Left lung (tissue), 10 donors: ENCODE results near the gene PARVG. TPM values are rescaled to one million over a fixed set of nuclear protein-coding genes. Genes with fewer than 3 reads are reported as not detected.

Source experiments
- ATAC-seq: fragments of 200-7000 bp; cut with Tn5 transposase; one replicate; pipeline ENCODE4 v1.9.1; 2020; ENCODE audit warnings: moderate library complexity
- DNase-seq, 4 donors: peaks; one replicate each; pipeline ENCODE4 v3.0.0-alpha.2; 2013 to 2020
- H3K27ac ChIP-seq, 2 donors: fragments of 200-600 bp; sonication (generic) in 1 of 2; one replicate each; pipeline versions ENCODE4 v1.5.0 to v1.8.0; 2020 to 2021
- H3K27me3 ChIP-seq, 2 donors: fragments of 200-600 bp; sonication (generic) in 1 of 2; one replicate each; pipeline versions ENCODE4 v1.5.0 to v1.8.0; 2020 to 2021
- H3K36me3 ChIP-seq, 2 donors: fragments of 200-600 bp; sonication (generic) in 1 of 2; one replicate each; pipeline versions ENCODE4 v1.5.0 to v1.8.0; 2020 to 2021
- H3K4me1 ChIP-seq, 2 donors: fragments of 200-600 bp; one replicate each; pipeline ENCODE4 v1.8.0; 2021
- H3K4me3 ChIP-seq, 2 donors: fragments of 200-600 bp; sonication (generic) in 1 of 2; one replicate each; pipeline versions ENCODE4 v1.5.0 to v1.8.0; 2020 to 2021; ENCODE audit warnings: mild to moderate bottlenecking in 1 of 2
- H3K9me3 ChIP-seq, 2 donors: fragments of 200-600 bp; sonication (generic) in 1 of 2; one replicate each; pipeline versions ENCODE4 v1.5.0 to v1.8.0; 2020 to 2021
- intact Hi-C, 2 donors: fragments of 100-400 bp; cut with DNase I; formaldehyde crosslinking; loops; one replicate each; pipeline versions ENCODE4 v1.11.2 to v1.14.2; 2022
- polyA plus RNA-seq, 6 donors: library from polyadenylated mRNA; unstranded; fragments of 120-200 nt; gene quantifications; one replicate each; pipeline ENCODE4 v1.2.1, GENCODE V29; 2013; ENCODE audit not compliant: insufficient read length in 6 of 6
- total RNA-seq, 2 donors: library from RNA; stranded (reverse); fragmentation: NEBNext Ultra II Directional; extraction: Animal tissue kit (Norgen Biotek cat#: 25700); gene quantifications; one replicate each; pipeline ENCODE4 v1.2.1, GENCODE V29; 2021
- TF ChIP-seq, protein P1 (sequence below), 2 donors: fragments of 200-600 bp; sonication (generic) in 1 of 2; IDR thresholded peaks; one replicate each; pipeline versions ENCODE4 v1.5.0 to v1.8.0; 2021; ENCODE audit warnings: antibody characterized with exemption in 2 of 2
- donor health status: DM: no; HTN: yes; CAD: no.
- donor health status: DM: no; HTN: no; CAD: no.

PARVG gene
- total and polyA plus RNA-seq, 8 donors, result 3.0 to 57.9 (median 3.5) TPM

DNA sequence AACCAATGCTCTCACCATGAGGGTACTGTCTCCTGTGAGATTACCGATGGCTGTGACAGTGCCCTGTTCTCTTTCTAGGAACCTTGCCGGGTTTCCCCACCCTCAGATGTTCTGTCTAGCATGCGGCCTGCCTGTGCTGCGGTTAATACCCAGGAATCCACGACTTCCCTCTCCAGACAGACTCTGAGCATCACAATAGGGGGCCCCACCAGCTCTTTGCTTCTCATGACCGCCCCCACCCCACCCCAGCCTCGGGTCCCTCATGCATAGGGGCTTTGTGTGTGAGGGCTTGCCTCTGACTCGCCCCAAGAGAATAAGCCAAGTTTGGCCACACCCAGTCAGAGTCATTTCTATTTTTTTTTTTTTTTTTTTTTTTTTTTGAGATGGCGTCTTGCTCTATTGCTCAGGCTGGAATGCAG is 10.3 kb downstream of the PARVG start:
- no peaks in the 10 kb centered on the region for H3K9me3 ChIP-seq
- no peak overlapping the region for H3K4me3 ChIP-seq
- peaks cover 0 to 17% of the 10 kb centered on the region in 2 donors for H3K27me3 ChIP-seq
- H3K36me3 ChIP-seq, result peaks cover 0 to 16% of the 10 kb centered on the region in 2 donors
- peaks cover 0 to 25% of the 10 kb centered on the region in 2 donors for H3K4me1 ChIP-seq
- intact Hi-C loops, result no loop called here
- TF ChIP-seq, protein P1, sequence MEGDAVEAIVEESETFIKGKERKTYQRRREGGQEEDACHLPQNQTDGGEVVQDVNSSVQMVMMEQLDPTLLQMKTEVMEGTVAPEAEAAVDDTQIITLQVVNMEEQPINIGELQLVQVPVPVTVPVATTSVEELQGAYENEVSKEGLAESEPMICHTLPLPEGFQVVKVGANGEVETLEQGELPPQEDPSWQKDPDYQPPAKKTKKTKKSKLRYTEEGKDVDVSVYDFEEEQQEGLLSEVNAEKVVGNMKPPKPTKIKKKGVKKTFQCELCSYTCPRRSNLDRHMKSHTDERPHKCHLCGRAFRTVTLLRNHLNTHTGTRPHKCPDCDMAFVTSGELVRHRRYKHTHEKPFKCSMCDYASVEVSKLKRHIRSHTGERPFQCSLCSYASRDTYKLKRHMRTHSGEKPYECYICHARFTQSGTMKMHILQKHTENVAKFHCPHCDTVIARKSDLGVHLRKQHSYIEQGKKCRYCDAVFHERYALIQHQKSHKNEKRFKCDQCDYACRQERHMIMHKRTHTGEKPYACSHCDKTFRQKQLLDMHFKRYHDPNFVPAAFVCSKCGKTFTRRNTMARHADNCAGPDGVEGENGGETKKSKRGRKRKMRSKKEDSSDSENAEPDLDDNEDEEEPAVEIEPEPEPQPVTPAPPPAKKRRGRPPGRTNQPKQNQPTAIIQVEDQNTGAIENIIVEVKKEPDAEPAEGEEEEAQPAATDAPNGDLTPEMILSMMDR (IDR thresholded peaks at IDR 0.05), result no peak
- ATAC-seq (no peak), DNase-seq (no peak)
- H3K27ac ChIP-seq, result peak overlapping the region in 1 of 2 donors; percentile 48

DNA sequence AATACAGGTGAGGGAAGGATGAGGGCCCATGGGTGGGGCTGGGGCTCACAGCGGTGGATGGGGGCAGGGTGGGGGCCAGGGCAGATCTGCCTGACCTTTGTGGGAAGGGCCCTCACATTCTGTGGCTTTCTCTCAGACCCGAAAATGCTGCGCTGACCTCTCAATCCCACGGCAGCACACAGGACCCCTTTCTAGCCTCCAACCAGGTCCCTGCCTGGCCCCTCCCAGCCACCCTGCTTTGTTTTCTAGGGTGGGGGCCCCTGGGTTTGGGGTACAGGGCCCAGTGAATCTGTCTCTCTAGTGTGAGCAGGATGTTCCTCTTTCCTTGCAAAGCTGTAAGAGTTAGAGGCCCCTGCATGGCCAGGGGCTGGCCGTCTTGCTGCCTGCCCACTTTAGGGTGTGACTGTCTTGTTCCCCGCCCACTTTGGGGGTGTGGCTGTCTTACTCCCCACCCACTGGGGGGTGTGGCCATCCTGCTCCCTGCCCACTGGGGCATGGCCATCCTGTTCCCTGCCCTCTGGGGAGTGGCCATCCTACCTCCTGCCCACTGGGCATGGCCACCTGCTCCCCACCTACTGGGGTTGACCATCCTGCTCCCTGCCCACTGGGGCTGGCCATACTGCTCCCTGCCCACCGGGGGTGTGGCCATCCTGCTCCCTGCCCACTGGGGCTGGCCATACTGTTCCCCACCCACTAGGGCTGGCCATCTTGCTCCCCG is 11.5 kb downstream of the PARVG start:
- Histone ChIP-seq H3K27me3 (peaks cover 0 to 29% of the 10 kb centered on the region in 2 donors), H3K36me3 (peaks cover 0 to 18% of the 10 kb centered on the region in 2 donors), H3K27ac (peak overlapping the region in 1 of 2 donors; percentile 48), H3K4me3 (no peak overlapping the region), H3K9me3 (no peaks in the 10 kb centered on the region), H3K4me1 (peaks cover 0 to 25% of the 10 kb centered on the region in 2 donors)
- DNase-seq, result no peak
- ATAC-seq, result peak; percentile 52
- intact Hi-C loops, result no loop called here
- TF ChIP-seq, protein P1 (IDR thresholded peaks at IDR 0.05), result no peak

DNA sequence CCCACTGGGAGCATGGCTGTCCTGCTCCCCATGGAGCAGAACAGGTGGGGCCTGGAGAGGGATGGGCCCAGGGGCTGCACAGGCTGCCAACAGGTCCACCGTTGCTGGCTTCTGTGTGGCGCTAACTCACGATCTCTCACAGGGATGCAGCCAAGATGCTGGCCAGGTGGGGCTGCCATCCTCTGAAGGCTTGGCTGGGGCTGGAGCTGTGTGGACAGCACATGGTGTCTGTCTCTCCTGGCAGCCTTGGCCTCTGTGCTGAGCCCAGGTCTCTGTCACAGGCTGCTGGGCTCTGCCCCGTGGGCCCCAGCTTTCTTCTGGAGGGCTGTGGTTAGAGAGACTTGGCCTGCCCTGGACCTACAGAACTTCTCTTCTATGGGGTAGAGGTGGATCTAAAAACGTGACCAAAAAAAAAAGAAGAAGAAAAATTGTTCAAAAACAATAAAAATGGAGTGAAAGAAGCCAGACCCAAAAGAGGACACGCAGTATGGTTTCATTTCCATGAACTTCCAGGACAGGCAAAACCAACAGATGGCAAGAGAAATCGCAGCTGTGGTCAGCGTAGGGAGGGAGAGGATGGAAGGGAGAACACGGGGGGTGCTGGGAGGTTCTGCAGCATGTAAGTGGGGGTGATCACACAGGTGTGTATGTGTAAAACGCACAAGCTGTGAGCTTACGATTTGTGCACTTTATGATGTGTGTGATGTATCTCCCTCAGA is 12.2 kb downstream of the PARVG start:
- Histone ChIP-seq H3K27ac (peak overlapping the region in 1 of 2 donors; percentile 48), H3K36me3 (peaks cover 0 to 19% of the 10 kb centered on the region in 2 donors), H3K4me3 (no peak overlapping the region), H3K4me1 (peaks cover 0 to 25% of the 10 kb centered on the region in 2 donors), H3K27me3 (peaks cover 0 to 31% of the 10 kb centered on the region in 2 donors), H3K9me3 (no peaks in the 10 kb centered on the region)
- intact Hi-C loops, result no loop called here
- DNase-seq (no peak), ATAC-seq (no peak)
- TF ChIP-seq, protein P1 (IDR thresholded peaks at IDR 0.05), result no peak

DNA sequence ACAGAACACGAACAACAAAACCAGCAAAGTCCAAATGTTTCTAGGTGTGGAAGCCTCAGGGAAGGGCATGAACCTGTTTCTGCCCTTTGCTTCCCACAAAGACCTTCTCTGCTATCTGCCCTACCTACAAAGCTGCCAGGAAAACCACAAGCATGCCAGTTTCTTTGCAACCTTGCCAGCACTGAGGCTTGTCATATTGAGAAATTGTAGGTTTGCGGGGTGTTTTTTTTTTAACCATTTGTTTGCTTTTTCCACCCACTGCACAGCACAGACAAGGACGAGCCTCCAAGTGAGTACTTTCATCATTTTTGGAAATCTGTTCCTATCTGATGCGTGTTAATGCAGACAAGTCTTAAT is 12.8 kb downstream of the PARVG start:
- no peak for ATAC-seq
- peaks cover 0 to 25% of the 10 kb centered on the region in 2 donors for H3K4me1 ChIP-seq
- H3K9me3 ChIP-seq, result no peaks in the 10 kb centered on the region
- no peak for DNase-seq
- no peak overlapping the region for H3K27ac ChIP-seq
- H3K4me3 ChIP-seq, result no peak overlapping the region
- TF ChIP-seq, protein P1 (IDR thresholded peaks at IDR 0.05), result no peak
- H3K27me3 ChIP-seq, result peaks cover 0 to 26% of the 10 kb centered on the region in 2 donors
- peaks cover 0 to 25% of the 10 kb centered on the region in 2 donors for H3K36me3 ChIP-seq
- intact Hi-C loops, result no loop called here

DNA sequence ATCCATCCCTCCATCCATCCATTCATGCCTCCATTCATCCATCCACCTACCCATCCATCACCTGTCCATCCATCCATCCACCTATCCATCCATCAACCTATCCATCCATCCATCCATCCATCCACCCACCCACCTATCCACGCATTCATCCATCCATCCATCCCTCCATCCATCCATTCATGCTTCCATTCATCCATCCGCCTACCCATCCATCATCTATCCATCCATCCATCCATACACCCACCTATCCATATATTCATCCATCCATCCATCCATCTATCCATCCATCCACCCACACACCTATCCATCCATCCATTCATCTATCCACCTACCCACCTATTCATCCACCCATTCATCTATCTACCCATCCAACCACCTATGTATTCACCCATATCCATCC is 13.8 kb downstream of the PARVG start:
- H3K36me3 ChIP-seq, result peaks cover 0 to 26% of the 10 kb centered on the region in 2 donors
- intact Hi-C loops, result no loop called here
- H3K4me1 ChIP-seq, result peaks cover 0 to 25% of the 10 kb centered on the region in 2 donors
- H3K27me3 ChIP-seq, result peaks cover 0 to 26% of the 10 kb centered on the region in 2 donors
- no peak overlapping the region for H3K27ac ChIP-seq
- no peak overlapping the region for H3K4me3 ChIP-seq
- no peak for DNase-seq
- TF ChIP-seq, protein P1 (IDR thresholded peaks at IDR 0.05), result no peak
- H3K9me3 ChIP-seq, result no peaks in the 10 kb centered on the region
- no peak for ATAC-seq
